GM12892 (cell line): ENCODE measurements around the gene REEP1.

Source experiments
- POLR2AphosphoS5 ChIP-seq: IDR thresholded peaks from 2 replicates; pipeline ENCODE4 v1.6.1; 2011; ENCODE audit warnings: low read depth, low read length, control low read depth
- TAF1 ChIP-seq: IDR thresholded peaks from 2 replicates; pipeline ENCODE4 v1.6.1; 2011; ENCODE audit warnings: low read depth, mild to moderate bottlenecking, control low read depth, low read length, borderline replicate concordance

DNA sequence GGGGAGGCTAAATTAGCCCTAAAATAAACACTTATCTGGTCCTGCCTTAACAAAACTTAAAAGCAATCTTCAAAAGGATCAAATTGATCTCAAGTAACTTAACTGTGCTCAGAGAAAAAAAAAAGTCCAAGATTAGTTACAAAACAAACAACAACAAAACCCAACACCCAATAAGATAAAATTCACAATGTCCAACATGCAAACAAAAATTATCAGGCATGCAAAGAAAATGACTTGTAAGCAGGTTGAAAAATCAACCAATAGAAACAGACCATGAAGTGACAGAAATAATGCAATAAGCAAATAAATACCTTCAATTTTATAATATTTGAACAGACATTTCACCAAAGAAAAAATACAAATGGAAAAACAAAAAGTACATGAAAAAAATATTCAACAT is 4.0 kb upstream of the REEP1 start:
- TF ChIP-seq POLR2AphosphoS5 (no peak), TAF1 (no peak)
